ENCODE results near the gene TAX1BP1. TPM values are rescaled to one million over a fixed set of nuclear protein-coding genes. Genes with fewer than 3 reads are reported as not detected.
"Not testable (repeated sequence)": the region's sequence is repeated elsewhere in the genome, so short reads cannot be mapped to it uniquely, and the experiment has no call there.

TAX1BP1 gene
- total and polyA plus RNA-seq, 2 donors (not counting 3 experiments of a cell fraction or from before 2014, with no cell fraction given): 77.7 to 93.2 TPM

GRCh38 chr7:27850531-27850930, 110.6 kb downstream of the TAX1BP1 start:
- no peaks in the 10 kb centered on the region for H3K9me1 ChIP-seq (replicated peaks; ENCODE audit: control insufficient read depth, extremely low read depth, insufficient read depth, low read length)
- no peak for TF ChIP-seq GATA2 (IDR thresholded peaks at IDR 0.05; ENCODE audit: insufficient read depth, insufficient read length, low read depth, low read length)
- FAIRE-seq (no peak), DNase-seq (ENCODE audit: low read depth, low spot score) (no peak)
- H3K79me2 ChIP-seq (ENCODE audit: control insufficient read depth, insufficient read depth, low read length): no peaks in the 10 kb centered on the region
- dilution Hi-C loops (cut with MboI; ENCODE audit: extremely low pct_ligation_motif_present, low sequenced_read_pairs) (no loop called here), intact Hi-C loops (cut with micrococcal nuclease) (no loop called here)
- no peaks in the 10 kb centered on the region for H4K20me1 ChIP-seq (replicated peaks; ENCODE audit: control insufficient read depth, extremely low read depth, insufficient read depth, low read length)
- H2AFZ ChIP-seq (ENCODE audit: low read depth, low read length): no peak overlapping the region
- no peak overlapping the region for H3K27ac ChIP-seq (ENCODE audit: insufficient read depth, low read depth, low read length)
- H3K9me3 ChIP-seq (replicated peaks; ENCODE audit: control insufficient read depth, insufficient read depth, low read length): no peaks in the 10 kb centered on the region
- no TSS peak for BruUV-seq (replicated peaks)
- H3K36me3 ChIP-seq (ENCODE audit: control insufficient read depth in 2 of 2, extremely low read depth in 1 of 2, insufficient read depth in 2 of 2, low read length in 2 of 2): no peaks in the 10 kb centered on the region
- POLR2A ChIA-PET: no interaction called here
- H3K9ac ChIP-seq (replicated peaks; ENCODE audit: extremely low read depth, insufficient read depth, low read length): no peak overlapping the region
- no peak overlapping the region for H3K4me3 ChIP-seq (replicated peaks in 1 of 3; ENCODE audit: insufficient read depth in 1 of 3, low read depth in 1 of 3, low read length in 3 of 3)
- no peaks in the 10 kb centered on the region for H3K4me1 ChIP-seq (ENCODE audit: control insufficient read depth, extremely low read depth, insufficient read depth, low read length)
- CTCF ChIA-PET: no interaction called here
- no peaks in the 10 kb centered on the region for H3K27me3 ChIP-seq (ENCODE audit: control insufficient read depth in 2 of 2, insufficient read depth in 2 of 2, low read length in 2 of 2)
- no peak overlapping the region for H3K4me2 ChIP-seq (ENCODE audit: insufficient read depth, low read length)

GRCh38 chr7:27856703-27857485, 116.9 kb downstream of the TAX1BP1 start:
- H3K27ac ChIP-seq (ENCODE audit: insufficient read depth, low read depth, low read length); H3K4me2 ChIP-seq (ENCODE audit: insufficient read depth, low read length); H2AFZ ChIP-seq (ENCODE audit: low read depth, low read length); H3K9me1 ChIP-seq (replicated peaks; ENCODE audit: control insufficient read depth, extremely low read depth, insufficient read depth, low read length); dilution Hi-C loops (cut with MboI; ENCODE audit: extremely low pct_ligation_motif_present, low sequenced_read_pairs); H3K79me2 ChIP-seq (ENCODE audit: control insufficient read depth, insufficient read depth, low read length); H3K36me3 ChIP-seq (ENCODE audit: control insufficient read depth in 2 of 2, extremely low read depth in 1 of 2, insufficient read depth in 2 of 2, low read length in 2 of 2); CTCF ChIA-PET; FAIRE-seq; H3K9me3 ChIP-seq (replicated peaks; ENCODE audit: control insufficient read depth, insufficient read depth, low read length); BruUV-seq (replicated peaks); H3K4me1 ChIP-seq (ENCODE audit: control insufficient read depth, extremely low read depth, insufficient read depth, low read length); H3K27me3 ChIP-seq (ENCODE audit: control insufficient read depth in 2 of 2, insufficient read depth in 2 of 2, low read length in 2 of 2); intact Hi-C loops (cut with micrococcal nuclease); H3K4me3 ChIP-seq (replicated peaks in 1 of 3; ENCODE audit: insufficient read depth in 1 of 3, low read depth in 1 of 3, low read length in 3 of 3); H3K9ac ChIP-seq (replicated peaks; ENCODE audit: extremely low read depth, insufficient read depth, low read length); DNase-seq (ENCODE audit: low read depth, low spot score); H4K20me1 ChIP-seq (replicated peaks; ENCODE audit: control insufficient read depth, extremely low read depth, insufficient read depth, low read length): not testable (repeated sequence)
- POLR2A ChIA-PET: interaction anchor here (0.6 kb wide), 1 partner anchor 44 kb away, joined by 7 read pairs; no protein-coding TSS in a partner anchor

All from endothelial cell of umbilical vein (primary cell).